T-helper 2 cell treated with Interferon-gamma antibody and Interleukin-4, amounts not matched to agents 5 μg/mL and 100 μg/mL, for 36 hours (primary cell): ENCODE measurements around the gene KNDC1.
A peak's percentile ranks its signal among the peaks of the same experiment; 100 is the strongest.

Experiments used
- DNase-seq: peaks from one replicate; pipeline ENCODE4 v3.0.0; 2021; ENCODE audit warnings: low spot score
- H3K27ac Mint-ChIP-seq: one replicate; pipeline ENCODE4 v1.8.0; 2021; ENCODE audit warnings: mild to moderate bottlenecking, mixed read lengths
- H3K27me3 Mint-ChIP-seq: one replicate; pipeline ENCODE4 v1.8.0; 2021; ENCODE audit warnings: low read depth, mixed read lengths
- H3K36me3 Mint-ChIP-seq: one replicate; pipeline ENCODE4 v1.8.0; 2021; ENCODE audit warnings: low read depth, mixed read lengths
- H3K4me1 Mint-ChIP-seq: one replicate; pipeline ENCODE4 v1.8.0; 2021; ENCODE audit warnings: low read depth, mixed read lengths
- H3K4me3 Mint-ChIP-seq: one replicate; pipeline ENCODE4 v1.8.0; 2022; ENCODE audit warnings: mild to moderate bottlenecking, moderate library complexity, mixed read lengths
- H3K9me3 Mint-ChIP-seq: one replicate; pipeline ENCODE4 v1.8.0; 2021; ENCODE audit warnings: mixed read lengths

The KNDC1 gene

DNA sequence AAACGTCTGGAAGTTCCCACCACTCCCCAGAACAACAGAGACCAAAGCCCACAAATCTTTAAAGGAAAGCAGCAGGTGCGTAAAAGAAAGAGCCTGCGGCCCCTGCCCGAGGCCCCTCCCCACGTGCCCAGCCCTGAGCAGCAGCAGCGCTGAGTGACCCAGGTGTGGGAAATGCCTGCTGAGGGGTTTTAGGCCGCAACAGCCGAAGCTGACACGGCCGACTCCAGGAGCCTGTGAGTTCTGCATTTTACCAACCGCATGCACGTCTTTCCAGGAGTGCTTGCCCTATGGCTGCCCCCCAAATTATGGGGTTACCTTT is 1.6 kb upstream of the KNDC1 start:
- DNase-seq, result no peak
- H3K4me1 Mint-ChIP-seq, result no peaks in the 10 kb centered on the region
- no peaks in the 10 kb centered on the region for H3K36me3 Mint-ChIP-seq
- peaks cover 4% of the 10 kb centered on the region for H3K27me3 Mint-ChIP-seq
- H3K9me3 Mint-ChIP-seq, result no peaks in the 10 kb centered on the region
- no peak overlapping the region for H3K4me3 Mint-ChIP-seq
- no peak overlapping the region for H3K27ac Mint-ChIP-seq

DNA sequence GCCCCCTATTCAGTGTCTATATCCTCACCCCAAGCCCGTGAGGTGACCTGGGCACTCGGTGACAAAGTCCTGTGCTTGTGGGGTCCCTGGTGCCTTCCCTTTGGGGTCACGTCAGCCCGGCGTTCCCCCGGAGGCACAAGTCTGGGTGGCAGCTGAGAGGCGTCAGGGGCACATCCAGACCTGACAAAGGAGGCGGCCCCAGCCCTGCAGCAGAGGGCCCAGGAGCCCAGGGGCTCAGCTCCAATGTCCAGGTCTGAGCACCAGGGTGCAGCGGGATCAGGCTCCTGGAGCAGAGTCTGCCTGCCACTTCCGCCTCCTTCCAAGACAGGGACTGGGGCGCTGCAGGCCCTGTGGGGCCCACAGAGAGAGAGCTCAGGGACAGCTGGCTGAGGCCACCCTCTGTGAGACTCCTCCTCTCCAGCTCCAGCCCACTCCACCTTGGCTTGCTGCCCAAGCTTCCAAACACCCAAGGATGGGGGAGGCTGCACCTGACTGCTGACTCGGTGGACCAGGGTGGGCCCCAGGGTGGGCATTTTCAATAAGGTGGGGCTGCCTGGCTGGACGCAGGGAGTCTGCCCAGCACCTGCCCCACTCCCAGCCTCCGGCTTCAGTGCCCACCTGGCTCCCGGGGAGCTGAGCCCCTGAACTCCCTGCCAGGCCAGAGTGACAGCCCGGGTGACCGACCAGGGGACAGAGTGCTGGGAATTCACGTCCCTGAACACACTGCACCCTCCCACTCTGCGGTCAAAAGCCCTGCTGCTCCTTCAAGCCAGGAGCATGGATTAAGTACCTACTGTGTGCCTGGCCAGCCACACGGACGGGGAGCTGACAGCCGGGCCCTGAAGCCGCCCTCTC is 1.0 kb upstream of the KNDC1 start:
- no peak overlapping the region for H3K27ac Mint-ChIP-seq
- no peak overlapping the region for H3K4me3 Mint-ChIP-seq
- no peaks in the 10 kb centered on the region for H3K9me3 Mint-ChIP-seq
- no peaks in the 10 kb centered on the region for H3K4me1 Mint-ChIP-seq
- H3K36me3 Mint-ChIP-seq, result no peaks in the 10 kb centered on the region
- H3K27me3 Mint-ChIP-seq, result peaks cover 4% of the 10 kb centered on the region
- DNase-seq, result no peak

DNA sequence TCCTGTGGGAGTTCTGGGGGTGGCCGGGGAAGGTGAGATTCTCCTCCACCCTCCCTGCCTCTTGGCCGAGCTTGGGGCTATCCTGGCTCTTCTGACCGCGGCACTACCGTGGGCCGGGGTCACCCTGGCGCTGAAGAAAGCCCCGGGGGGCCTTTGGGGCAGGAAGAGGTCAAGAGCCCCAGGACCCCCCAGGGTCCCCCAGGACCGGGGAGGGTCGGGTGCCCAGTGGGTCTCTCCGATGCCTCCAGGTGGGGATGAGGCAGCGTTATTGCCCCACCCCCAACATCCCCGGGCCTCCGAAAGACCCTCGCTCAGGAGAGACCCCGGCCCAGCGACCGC is 439 bp upstream of the KNDC1 start:
- Mint-ChIP-seq H3K27me3 (peaks cover 4% of the 10 kb centered on the region), H3K36me3 (no peaks in the 10 kb centered on the region), H3K9me3 (no peaks in the 10 kb centered on the region), H3K27ac (no peak overlapping the region), H3K4me3 (no peak overlapping the region), H3K4me1 (no peaks in the 10 kb centered on the region)
- DNase-seq, result no peak

DNA sequence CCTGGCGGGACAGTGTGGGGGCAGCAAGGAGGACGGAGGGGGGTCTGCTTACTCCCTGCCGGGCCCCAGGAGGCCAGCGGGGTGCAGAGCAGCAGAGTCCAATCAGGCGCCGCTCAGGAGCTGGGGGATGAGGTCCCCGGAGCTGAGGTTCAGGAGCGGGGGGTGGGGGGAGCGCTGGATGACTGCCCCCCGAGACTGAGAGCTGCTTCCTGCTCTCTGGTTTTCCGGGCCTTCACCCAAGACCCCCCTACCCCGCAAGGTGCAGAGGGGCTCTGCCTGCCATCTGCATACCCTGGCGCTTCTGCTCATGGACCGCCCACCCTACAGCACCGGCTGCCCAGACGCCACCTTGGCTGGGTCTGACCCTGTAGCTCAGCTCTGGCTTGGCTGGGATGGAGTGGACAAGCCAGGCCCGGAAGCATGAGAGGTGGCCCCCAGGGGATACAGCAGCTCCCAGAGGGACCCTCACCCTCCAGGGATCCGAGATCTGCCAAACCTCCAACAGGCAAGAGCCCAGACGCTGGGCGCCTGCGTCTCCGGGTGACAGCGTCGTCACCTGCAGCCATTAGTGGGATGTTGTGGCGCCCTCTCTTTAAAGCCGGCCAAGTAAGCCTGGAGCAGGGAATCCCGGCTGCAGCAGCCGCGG is 930 bp downstream of the KNDC1 start:
- peak overlapping the region; percentile 21 for H3K4me3 Mint-ChIP-seq
- no peaks in the 10 kb centered on the region for H3K9me3 Mint-ChIP-seq
- H3K4me1 Mint-ChIP-seq, result no peaks in the 10 kb centered on the region
- no peak for DNase-seq
- peaks cover 4% of the 10 kb centered on the region for H3K27me3 Mint-ChIP-seq
- no peaks in the 10 kb centered on the region for H3K36me3 Mint-ChIP-seq
- H3K27ac Mint-ChIP-seq, result no peak overlapping the region

DNA sequence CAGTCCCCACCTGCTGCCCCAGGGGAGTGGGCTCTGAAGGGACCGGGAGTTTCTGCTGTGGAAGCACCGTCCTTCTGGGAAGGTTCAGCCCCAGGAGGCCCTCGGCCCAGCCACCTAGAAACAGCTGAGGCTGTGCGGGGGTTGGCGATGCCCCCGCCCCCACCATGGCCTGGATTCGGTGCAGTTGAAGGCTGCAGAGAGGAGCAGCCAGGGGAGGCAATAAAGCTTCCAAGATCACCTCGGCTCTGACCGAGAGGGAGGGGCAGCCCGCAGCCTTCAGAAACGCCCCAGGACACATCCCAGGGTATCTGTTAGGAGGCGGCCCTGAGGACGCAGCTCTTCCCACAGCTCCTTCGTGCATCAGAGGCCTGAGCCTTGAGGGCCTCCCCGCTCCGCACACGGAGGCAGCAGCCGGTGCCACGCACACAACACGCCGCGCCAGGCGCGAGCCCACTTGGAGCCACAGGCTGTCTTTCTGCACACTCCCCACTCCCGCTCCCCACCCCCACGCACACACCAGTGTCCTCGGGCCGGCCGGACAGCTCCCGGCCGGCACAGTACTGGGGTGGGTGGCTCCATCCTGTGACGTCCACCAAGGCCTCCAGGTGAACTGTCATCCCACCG is 1.6 kb downstream of the KNDC1 start:
- Mint-ChIP-seq H3K36me3 (no peaks in the 10 kb centered on the region), H3K27ac (no peak overlapping the region), H3K4me1 (no peaks in the 10 kb centered on the region), H3K27me3 (peaks cover 4% of the 10 kb centered on the region), H3K9me3 (no peaks in the 10 kb centered on the region), H3K4me3 (no peak overlapping the region)
- no peak for DNase-seq

DNA sequence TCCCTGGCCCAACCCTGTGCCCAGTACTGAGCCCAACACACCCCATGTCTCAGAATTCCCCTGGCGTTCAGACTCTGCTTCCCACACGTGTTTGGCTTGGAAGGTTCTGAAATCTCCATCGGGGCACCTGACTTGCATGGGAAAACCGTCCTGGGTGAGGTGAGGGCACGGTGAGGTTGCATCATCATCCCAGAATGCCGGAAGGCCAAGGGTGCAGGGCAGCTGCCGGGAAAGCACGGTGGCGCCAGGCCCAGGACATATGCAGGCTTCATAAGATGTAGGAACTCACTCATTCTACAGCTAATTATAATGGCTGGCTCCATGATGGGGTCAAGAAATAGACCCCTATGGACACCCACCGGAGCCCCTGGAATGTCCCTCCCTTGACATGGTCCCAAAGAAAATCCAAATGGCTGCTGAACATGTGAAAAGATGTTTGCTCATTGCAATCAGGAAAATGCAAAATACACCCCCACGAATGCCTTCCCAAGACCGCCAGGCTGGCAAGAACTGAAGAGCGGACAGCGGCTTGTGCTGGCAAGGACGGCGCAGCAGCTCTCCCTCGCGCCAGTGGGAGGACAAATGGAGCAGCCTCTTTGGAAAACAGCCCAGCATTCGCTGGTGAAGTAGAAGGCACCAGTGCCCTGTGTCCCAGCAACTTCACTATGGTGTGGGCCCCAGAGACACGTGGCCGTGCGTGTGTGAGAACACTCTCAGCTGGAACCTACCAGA is 2.3 kb downstream of the KNDC1 start:
- H3K27me3 Mint-ChIP-seq, result peaks cover 4% of the 10 kb centered on the region
- H3K36me3 Mint-ChIP-seq, result no peaks in the 10 kb centered on the region
- DNase-seq, result no peak
- no peaks in the 10 kb centered on the region for H3K9me3 Mint-ChIP-seq
- H3K4me1 Mint-ChIP-seq, result no peaks in the 10 kb centered on the region
- H3K4me3 Mint-ChIP-seq, result no peak overlapping the region
- no peak overlapping the region for H3K27ac Mint-ChIP-seq

DNA sequence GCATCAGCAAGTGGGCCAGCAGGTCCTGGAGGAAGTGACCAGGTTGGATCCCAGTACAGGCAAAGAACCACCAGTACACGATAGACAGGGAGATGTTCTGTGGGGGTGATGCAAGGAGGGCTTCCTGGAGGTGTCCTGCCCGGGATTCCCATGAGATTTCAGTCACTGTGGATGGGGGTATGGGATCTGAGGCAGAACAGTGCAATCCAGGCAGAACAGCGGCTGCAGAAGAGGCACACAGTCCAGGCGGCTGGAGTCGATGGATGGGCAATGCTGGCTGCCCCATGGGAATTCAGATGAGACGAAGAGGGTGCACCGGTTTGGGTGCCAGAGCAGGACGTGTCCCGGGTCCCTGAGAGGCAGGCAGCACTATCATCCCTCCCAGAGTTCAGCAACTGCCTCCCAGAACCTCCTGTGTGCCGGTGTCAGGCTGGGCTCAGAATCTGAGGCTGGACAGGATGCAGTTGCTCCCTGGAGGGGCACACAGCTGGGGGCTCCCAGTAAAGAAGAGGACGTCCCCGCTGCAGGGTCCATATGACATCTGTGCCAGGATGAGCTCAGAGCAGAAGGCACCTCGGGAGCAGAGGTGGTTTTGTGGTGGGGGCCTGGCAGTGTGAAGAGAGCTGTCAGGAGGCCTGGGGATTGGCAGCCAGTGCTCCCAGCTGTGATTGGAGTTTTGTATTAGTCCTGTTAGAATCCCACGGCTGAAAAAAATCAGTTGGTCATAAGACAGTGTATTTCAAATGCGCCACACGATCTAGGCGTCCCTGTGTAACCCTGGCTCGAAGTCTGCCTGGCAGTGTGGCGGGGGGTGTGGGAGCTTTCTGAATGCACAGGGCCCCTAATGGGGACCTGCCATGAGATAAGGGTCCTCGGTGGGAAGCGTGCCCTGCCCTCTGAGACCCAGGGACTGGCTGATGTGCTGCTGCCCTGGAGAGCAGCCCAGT is 3.2 kb downstream of the KNDC1 start:
- no peak for DNase-seq
- H3K36me3 Mint-ChIP-seq, result no peaks in the 10 kb centered on the region
- H3K9me3 Mint-ChIP-seq, result no peaks in the 10 kb centered on the region
- peaks cover 4% of the 10 kb centered on the region for H3K27me3 Mint-ChIP-seq
- no peaks in the 10 kb centered on the region for H3K4me1 Mint-ChIP-seq
- H3K4me3 Mint-ChIP-seq, result no peak overlapping the region
- H3K27ac Mint-ChIP-seq, result no peak overlapping the region

DNA sequence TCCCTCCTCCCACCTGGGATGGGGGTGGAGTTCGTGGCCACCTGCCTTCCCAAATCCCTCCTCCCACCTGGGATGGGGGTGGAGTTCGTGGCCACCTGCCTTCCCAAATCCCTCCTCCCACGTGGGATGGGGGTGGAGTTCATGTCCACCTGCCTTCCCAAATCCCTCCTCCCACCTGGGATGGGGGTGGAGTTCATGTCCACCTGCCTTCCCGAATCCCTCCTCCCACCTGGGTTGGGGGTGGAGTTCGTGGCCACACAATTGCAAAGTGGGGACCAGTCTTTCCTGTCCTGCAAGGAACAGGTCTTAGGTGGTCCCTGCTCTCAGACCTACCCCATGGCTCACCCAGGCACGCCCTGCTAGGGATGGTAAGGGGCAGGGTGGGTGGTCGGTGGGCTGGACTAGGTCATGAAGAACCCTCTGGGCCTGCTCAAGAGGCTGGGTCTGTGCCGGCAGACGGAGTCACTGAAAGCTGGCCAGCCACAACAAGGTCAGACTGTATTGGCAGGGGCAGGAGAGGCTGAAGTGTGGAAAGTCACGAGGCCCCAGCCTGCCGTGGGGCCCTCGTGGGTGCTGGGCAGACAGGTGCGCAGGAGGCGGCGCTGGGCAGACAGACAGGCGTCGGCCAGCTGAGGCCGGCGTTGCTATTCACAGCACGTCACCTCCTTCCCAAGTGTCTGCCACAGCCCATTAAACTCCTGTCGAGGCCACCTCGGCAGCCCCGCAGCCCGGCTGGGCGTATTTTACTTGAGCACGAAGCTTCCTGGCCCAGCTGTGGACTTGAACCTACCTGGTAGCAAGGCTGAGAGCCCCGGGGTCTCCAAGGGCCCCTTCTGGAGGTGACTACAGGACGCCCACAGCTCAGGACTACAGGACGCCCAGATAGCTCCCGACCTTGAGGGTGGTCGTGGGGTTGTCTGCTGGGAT is 4.1 kb downstream of the KNDC1 start:
- Mint-ChIP-seq H3K4me1 (no peaks in the 10 kb centered on the region), H3K27me3 (peaks cover 4% of the 10 kb centered on the region), H3K27ac (no peak overlapping the region), H3K36me3 (no peaks in the 10 kb centered on the region), H3K9me3 (no peaks in the 10 kb centered on the region), H3K4me3 (no peak overlapping the region)
- DNase-seq, result no peak

DNA sequence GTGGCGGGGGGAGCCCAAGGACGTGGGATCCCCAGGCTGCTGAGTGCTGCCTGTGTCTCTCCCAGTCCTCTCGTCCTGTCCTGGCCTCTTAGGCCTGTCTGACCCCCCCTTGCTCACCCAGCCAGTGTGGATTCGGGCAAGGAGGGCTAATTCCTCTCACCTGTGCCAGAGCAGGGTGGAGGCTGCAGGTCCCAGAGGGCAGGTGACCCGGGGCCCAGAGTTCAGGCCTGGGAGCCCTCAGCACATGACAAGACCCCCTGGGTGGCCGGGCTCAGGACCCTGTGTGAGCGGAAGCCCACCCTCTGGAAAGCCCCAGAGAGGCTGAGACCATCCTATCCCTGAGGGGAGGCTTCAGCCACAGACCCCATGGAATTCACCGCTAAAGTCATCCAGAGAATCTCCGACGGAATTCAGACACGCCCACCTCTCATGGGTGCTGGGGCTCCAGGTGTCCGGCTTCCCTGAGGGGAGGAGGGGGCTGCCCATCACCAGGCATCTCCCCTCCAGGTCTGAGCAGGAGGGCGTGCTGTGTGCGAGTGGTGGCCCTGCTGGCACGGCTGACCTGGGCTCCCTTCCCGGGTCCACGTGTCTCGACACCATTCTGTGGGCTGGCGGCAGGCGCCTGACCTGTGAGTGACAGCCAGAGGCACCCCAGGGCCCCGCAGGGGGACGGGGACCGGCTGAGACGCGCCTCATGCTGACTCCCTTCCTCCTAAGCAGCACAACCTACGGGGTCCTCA is 5.0 kb downstream of the KNDC1 start:
- no peaks in the 10 kb centered on the region for H3K4me1 Mint-ChIP-seq
- H3K27me3 Mint-ChIP-seq, result peaks cover 4% of the 10 kb centered on the region
- no peaks in the 10 kb centered on the region for H3K9me3 Mint-ChIP-seq
- H3K36me3 Mint-ChIP-seq, result no peaks in the 10 kb centered on the region
- H3K4me3 Mint-ChIP-seq, result no peak overlapping the region
- H3K27ac Mint-ChIP-seq, result no peak overlapping the region
- DNase-seq, result no peak

DNA sequence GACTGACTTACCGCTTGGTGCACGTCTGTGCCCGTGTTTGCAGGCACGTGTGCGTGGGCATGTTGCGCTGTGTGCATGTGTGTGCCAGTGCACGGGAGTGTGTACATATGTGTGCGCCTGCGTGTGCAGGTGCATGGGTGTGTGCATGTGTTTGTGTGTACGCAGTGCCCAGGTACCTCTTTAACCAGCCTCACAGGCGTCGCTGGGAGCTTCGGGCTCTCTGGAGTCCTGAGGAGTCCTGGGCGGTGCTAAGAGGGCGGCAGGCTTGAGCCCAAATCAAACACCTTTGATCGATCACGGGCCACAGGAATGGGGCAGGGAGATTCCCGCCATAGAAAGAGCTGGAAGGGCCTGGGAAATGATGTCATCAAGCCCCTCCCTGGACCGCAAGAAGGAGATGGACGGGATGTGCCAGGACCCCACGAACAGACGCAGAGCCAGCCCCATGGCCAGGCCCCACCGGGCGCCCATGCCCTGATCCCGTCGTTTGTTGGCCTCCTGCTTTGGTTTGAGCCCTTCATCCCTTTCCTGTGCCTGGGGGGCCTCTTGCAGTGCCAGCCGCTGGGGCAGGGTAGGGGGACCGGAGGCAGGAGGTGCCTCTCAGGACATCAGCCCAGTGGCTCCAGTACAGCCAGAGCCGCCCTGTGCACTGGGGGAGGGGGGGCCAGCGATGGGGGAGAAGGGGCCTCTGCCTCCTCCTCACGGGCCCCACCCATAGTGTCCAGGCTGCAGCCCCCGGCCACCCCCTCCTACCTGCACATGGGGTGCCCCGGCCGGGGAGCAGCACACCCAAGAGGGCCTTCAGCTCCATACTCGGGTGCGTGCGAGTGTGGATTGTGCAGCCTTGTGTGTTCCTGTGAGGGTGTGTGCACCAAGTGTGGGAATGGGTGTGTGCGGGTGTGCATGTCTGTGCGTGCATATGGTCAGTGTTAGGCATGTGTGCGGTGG is 5.8 kb downstream of the KNDC1 start:
- H3K4me1 Mint-ChIP-seq, result no peaks in the 10 kb centered on the region
- no peak overlapping the region for H3K4me3 Mint-ChIP-seq
- peaks cover 4% of the 10 kb centered on the region for H3K27me3 Mint-ChIP-seq
- no peaks in the 10 kb centered on the region for H3K9me3 Mint-ChIP-seq
- DNase-seq, result no peak
- H3K36me3 Mint-ChIP-seq, result no peaks in the 10 kb centered on the region
- H3K27ac Mint-ChIP-seq, result no peak overlapping the region

DNA sequence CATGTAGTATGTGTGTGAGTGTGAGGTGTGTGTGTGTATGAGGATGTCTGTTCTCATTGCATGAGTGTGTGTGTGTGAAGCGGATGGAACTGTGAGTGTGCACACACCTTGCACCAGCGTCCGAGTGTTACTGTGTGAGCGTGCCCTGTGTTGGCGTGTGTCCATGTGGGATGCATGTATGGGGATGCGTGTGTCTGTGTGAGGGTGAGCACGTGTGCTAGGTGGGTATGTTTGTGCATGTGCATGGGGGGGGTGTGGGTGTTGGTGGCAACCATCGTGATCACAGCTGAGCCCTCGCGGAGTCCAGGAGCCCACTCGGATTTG is 6.4 kb downstream of the KNDC1 start:
- no peak for DNase-seq
- no peaks in the 10 kb centered on the region for H3K9me3 Mint-ChIP-seq
- no peaks in the 10 kb centered on the region for H3K4me1 Mint-ChIP-seq
- H3K27ac Mint-ChIP-seq, result no peak overlapping the region
- H3K4me3 Mint-ChIP-seq, result no peak overlapping the region
- no peaks in the 10 kb centered on the region for H3K27me3 Mint-ChIP-seq
- no peaks in the 10 kb centered on the region for H3K36me3 Mint-ChIP-seq
